WTC11 (cell line): ENCODE measurements around the gene ARHGAP26. TPM values are rescaled to one million over a fixed set of nuclear protein-coding genes. Genes with fewer than 3 reads are reported as not detected.

Experiments
- ATAC-seq: fragments of 200-7000 bp; cut with Tn5 transposase; 2 replicates; pipeline ENCODE4 v1.10.0; 2021; ENCODE audit warnings: mild to moderate bottlenecking, moderate library complexity
- CTCF ChIA-PET: fragments of 300-600 bp; sonication (Branson Sonifier 250); formaldehyde crosslinking; loops from one replicate; lab custom pipeline; 2021; ENCODE audit warnings: antibody characterized with exemption; lab: Charles Lee
- POLR2A ChIA-PET: fragments of 350-600 bp; sonication (Branson Sonifier 250); formaldehyde crosslinking; loops from one replicate; lab custom pipeline; 2021; ENCODE audit warnings: antibody characterized with exemption; lab: Charles Lee
- DNase-seq: peaks from one replicate; pipeline ENCODE4 v3.0.0; 2021; ENCODE audit warnings: low spot score
- H3K27ac Mint-ChIP-seq: 2 replicates; pipeline ENCODE4 v1.8.0; 2021; ENCODE audit warnings: mixed read lengths
- H3K27me3 Mint-ChIP-seq: 2 replicates; pipeline ENCODE4 v1.8.0; 2021; ENCODE audit warnings: low read depth, mild to moderate bottlenecking, moderate library complexity, mixed read lengths
- H3K36me3 Mint-ChIP-seq: 2 replicates; pipeline ENCODE4 v1.8.0; 2021; ENCODE audit warnings: mixed read lengths
- H3K4me1 Mint-ChIP-seq: 2 replicates; pipeline ENCODE4 v1.8.0; 2022; ENCODE audit warnings: mixed read lengths
- H3K4me3 Mint-ChIP-seq: 2 replicates; pipeline ENCODE4 v1.8.0; 2021; ENCODE audit warnings: mild to moderate bottlenecking, moderate library complexity, mixed read lengths
- H3K9me3 Mint-ChIP-seq: 2 replicates; pipeline ENCODE4 v1.8.0; 2021; ENCODE audit warnings: mixed read lengths
- CBFB ChIP-seq: sonication (generic); formaldehyde crosslinking; IDR thresholded peaks from 2 replicates; pipeline ENCODE4 v1.8.1; 2022; ENCODE audit warnings: mild to moderate bottlenecking, low read depth, missing genetic modification reagents
- FOXP1 ChIP-seq: sonication (generic); formaldehyde crosslinking; IDR thresholded peaks from 2 replicates; pipeline ENCODE4 v1.8.0; 2022; ENCODE audit warnings: missing genetic modification reagents, mild to moderate bottlenecking, moderate library complexity, borderline replicate concordance
- HMGA2 ChIP-seq: fragments of 250-450 bp; sonication (Bioruptor Pico); IDR thresholded peaks from 2 replicates; pipeline ENCODE4 v1.4.0; 2021; ENCODE audit warnings: mild to moderate bottlenecking, moderate library complexity
- NFYB ChIP-seq: sonication (generic); formaldehyde crosslinking; conservative IDR thresholded peaks from 2 replicates; pipeline ENCODE4 v1.8.0; 2022; ENCODE audit warnings: low read depth, missing genetic modification reagents
- OVOL2 ChIP-seq: fragments of 250-450 bp; sonication (Bioruptor Pico); IDR thresholded peaks from 2 replicates; pipeline ENCODE4 v1.9.0; 2021; ENCODE audit warnings: mild to moderate bottlenecking, borderline replicate concordance
- RORB ChIP-seq: fragments of 250-450 bp; sonication (Bioruptor Pico); IDR thresholded peaks from 2 replicates; pipeline ENCODE4 v1.9.0; 2021; ENCODE audit warnings: mild to moderate bottlenecking
- TCF7 ChIP-seq: sonication (generic); formaldehyde crosslinking; IDR thresholded peaks from 2 replicates; pipeline ENCODE4 v1.8.0; 2022; ENCODE audit warnings: mild to moderate bottlenecking, low read depth, missing genetic modification reagents, moderate library complexity
- TEAD4 ChIP-seq: sonication (generic); formaldehyde crosslinking; IDR thresholded peaks from 2 replicates; pipeline ENCODE4 v1.8.0; 2022; ENCODE audit warnings: mild to moderate bottlenecking, missing genetic modification reagents
- ZNF232 ChIP-seq: sonication (generic); formaldehyde crosslinking; IDR thresholded peaks from 2 replicates; pipeline ENCODE4 v1.8.0; 2022; ENCODE audit warnings: mild to moderate bottlenecking, missing genetic modification reagents
- ZNF671 ChIP-seq: fragments of 250-450 bp; sonication (Bioruptor Pico); IDR thresholded peaks from 2 replicates; pipeline ENCODE4 v1.8.0; 2021; ENCODE audit warnings: mild to moderate bottlenecking
- total RNA-seq: library from RNA; stranded (reverse); gene quantifications from 3 replicates; pipeline ENCODE4 v1.2.3, GENCODE V29; 2021
- TF ChIP-seq, protein P1 (sequence below): sonication (generic); formaldehyde crosslinking; IDR thresholded peaks from 2 replicates; pipeline ENCODE4 v1.8.0; 2022; ENCODE audit warnings: mild to moderate bottlenecking, missing genetic modification reagents
- TF ChIP-seq, protein P2 (sequence below): sonication (generic); formaldehyde crosslinking; IDR thresholded peaks from 2 replicates; pipeline ENCODE4 v1.8.1; 2022; ENCODE audit warnings: low read depth, mild to moderate bottlenecking, moderate library complexity, missing genetic modification reagents, borderline replicate concordance
- TF ChIP-seq, protein P3 (sequence below): sonication (generic); formaldehyde crosslinking; IDR thresholded peaks from 2 replicates; pipeline ENCODE4 v1.8.0; 2022; ENCODE audit warnings: mild to moderate bottlenecking, missing genetic modification reagents
- TF ChIP-seq, protein P4 (sequence below): sonication (generic); formaldehyde crosslinking; IDR thresholded peaks from 2 replicates; pipeline ENCODE4 v1.8.0; 2023; ENCODE audit warnings: mild to moderate bottlenecking, missing genetic modification reagents
- TF ChIP-seq, protein P5 (sequence below): sonication (generic); formaldehyde crosslinking; IDR thresholded peaks from 2 replicates; pipeline ENCODE4 v1.8.1; 2023; ENCODE audit warnings: mild to moderate bottlenecking, missing genetic modification reagents
- TF ChIP-seq, protein P6 (sequence below): fragments of 250-450 bp; sonication (Bioruptor Pico); IDR thresholded peaks from 2 replicates; pipeline ENCODE4 v1.9.0; 2021; ENCODE audit warnings: moderate library complexity, mild to moderate bottlenecking, inconsistent platforms, borderline replicate concordance

The ARHGAP26 gene
- total RNA-seq, 1 experiment from 2014 or later = 22.3 TPM

DNA sequence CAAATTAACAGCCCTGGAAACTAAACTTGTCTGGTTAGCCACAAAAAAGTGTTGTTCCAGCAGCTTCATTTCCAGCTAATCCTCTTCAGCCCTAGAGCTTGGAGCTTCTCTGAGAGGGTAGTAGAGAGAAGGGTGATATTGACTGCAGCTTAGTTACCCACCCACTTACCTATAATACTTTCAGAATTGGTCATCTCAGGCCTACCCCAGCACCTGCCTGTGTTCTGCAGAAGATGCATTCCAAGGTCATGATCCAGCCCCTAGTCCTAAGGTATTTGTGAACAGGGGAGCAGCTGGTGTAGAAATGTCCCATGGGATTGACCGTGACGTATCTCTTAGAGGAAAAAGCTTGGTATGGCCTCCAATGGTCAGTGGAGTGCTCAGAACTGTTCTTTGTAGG, 344.3 kb downstream of the ARHGAP26 start:
- ATAC-seq (no peak), DNase-seq (no peak)
- ChIA-PET POLR2A (no interaction called here), CTCF (interaction anchor here (0.8 kb wide), 1 partner anchor 9 kb away, joined by 3 read pairs; no protein-coding TSS in a partner anchor)
- H3K36me3 Mint-ChIP-seq = no peaks in the 10 kb centered on the region
- H3K9me3 Mint-ChIP-seq = no peaks in the 10 kb centered on the region
- no peaks in the 10 kb centered on the region for H3K27me3 Mint-ChIP-seq
- no peak overlapping the region for H3K4me3 Mint-ChIP-seq
- H3K4me1 Mint-ChIP-seq = peaks cover 40% of the 10 kb centered on the region
- H3K27ac Mint-ChIP-seq = no peak overlapping the region
- TF ChIP-seq, protein P1, sequence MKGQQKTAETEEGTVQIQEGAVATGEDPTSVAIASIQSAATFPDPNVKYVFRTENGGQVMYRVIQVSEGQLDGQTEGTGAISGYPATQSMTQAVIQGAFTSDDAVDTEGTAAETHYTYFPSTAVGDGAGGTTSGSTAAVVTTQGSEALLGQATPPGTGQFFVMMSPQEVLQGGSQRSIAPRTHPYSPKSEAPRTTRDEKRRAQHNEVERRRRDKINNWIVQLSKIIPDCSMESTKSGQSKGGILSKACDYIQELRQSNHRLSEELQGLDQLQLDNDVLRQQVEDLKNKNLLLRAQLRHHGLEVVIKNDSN = no peak
- TF ChIP-seq, protein P2, sequence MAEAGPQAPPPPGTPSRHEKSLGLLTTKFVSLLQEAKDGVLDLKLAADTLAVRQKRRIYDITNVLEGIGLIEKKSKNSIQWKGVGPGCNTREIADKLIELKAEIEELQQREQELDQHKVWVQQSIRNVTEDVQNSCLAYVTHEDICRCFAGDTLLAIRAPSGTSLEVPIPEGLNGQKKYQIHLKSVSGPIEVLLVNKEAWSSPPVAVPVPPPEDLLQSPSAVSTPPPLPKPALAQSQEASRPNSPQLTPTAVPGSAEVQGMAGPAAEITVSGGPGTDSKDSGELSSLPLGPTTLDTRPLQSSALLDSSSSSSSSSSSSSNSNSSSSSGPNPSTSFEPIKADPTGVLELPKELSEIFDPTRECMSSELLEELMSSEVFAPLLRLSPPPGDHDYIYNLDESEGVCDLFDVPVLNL (CRISPR knock-in tag) = no peak
- TF ChIP-seq NFYB (no peak), HMGA2 (CRISPR knock-in tag) (no peak), ZNF232 (CRISPR knock-in tag) (no peak)
- TF ChIP-seq, protein P3, sequence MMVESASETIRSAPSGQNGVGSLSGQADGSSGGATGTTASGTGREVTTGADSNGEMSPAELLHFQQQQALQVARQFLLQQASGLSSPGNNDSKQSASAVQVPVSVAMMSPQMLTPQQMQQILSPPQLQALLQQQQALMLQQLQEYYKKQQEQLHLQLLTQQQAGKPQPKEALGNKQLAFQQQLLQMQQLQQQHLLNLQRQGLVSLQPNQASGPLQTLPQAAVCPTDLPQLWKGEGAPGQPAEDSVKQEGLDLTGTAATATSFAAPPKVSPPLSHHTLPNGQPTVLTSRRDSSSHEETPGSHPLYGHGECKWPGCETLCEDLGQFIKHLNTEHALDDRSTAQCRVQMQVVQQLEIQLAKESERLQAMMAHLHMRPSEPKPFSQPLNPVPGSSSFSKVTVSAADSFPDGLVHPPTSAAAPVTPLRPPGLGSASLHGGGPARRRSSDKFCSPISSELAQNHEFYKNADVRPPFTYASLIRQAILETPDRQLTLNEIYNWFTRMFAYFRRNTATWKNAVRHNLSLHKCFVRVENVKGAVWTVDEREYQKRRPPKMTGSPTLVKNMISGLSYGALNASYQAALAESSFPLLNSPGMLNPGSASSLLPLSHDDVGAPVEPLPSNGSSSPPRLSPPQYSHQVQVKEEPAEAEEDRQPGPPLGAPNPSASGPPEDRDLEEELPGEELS (CRISPR knock-in tag) = no peak

DNA sequence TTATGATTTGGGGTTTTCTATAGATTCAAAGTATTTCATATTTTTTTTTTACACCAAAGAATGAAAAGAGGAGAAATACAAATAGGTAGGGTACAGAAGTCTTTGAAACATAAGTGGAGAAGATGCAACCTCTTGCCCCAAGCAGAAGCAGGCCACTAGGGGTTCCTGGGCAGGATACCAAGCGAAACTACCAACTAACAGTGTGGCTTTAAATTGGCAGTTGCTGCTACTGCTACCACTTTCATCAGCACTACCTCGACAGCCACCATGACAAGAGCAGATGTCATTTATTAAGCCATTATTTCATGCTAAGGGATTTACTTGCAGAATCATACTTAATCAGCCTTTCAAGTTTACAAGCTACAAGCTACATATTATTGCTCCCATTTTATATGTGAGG, 345.2 kb downstream of the ARHGAP26 start:
- no peak overlapping the region for H3K27ac Mint-ChIP-seq
- H3K36me3 Mint-ChIP-seq = no peaks in the 10 kb centered on the region
- peaks cover 41% of the 10 kb centered on the region for H3K4me1 Mint-ChIP-seq
- TF ChIP-seq, protein P4, sequence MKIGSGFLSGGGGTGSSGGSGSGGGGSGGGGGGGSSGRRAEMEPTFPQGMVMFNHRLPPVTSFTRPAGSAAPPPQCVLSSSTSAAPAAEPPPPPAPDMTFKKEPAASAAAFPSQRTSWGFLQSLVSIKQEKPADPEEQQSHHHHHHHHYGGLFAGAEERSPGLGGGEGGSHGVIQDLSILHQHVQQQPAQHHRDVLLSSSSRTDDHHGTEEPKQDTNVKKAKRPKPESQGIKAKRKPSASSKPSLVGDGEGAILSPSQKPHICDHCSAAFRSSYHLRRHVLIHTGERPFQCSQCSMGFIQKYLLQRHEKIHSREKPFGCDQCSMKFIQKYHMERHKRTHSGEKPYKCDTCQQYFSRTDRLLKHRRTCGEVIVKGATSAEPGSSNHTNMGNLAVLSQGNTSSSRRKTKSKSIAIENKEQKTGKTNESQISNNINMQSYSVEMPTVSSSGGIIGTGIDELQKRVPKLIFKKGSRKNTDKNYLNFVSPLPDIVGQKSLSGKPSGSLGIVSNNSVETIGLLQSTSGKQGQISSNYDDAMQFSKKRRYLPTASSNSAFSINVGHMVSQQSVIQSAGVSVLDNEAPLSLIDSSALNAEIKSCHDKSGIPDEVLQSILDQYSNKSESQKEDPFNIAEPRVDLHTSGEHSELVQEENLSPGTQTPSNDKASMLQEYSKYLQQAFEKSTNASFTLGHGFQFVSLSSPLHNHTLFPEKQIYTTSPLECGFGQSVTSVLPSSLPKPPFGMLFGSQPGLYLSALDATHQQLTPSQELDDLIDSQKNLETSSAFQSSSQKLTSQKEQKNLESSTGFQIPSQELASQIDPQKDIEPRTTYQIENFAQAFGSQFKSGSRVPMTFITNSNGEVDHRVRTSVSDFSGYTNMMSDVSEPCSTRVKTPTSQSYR (CRISPR knock-in tag) = no peak
- TF ChIP-seq TEAD4 (CRISPR knock-in tag) = no peak
- TF ChIP-seq CBFB (CRISPR knock-in tag) = no peak
- TF ChIP-seq, protein P5, sequence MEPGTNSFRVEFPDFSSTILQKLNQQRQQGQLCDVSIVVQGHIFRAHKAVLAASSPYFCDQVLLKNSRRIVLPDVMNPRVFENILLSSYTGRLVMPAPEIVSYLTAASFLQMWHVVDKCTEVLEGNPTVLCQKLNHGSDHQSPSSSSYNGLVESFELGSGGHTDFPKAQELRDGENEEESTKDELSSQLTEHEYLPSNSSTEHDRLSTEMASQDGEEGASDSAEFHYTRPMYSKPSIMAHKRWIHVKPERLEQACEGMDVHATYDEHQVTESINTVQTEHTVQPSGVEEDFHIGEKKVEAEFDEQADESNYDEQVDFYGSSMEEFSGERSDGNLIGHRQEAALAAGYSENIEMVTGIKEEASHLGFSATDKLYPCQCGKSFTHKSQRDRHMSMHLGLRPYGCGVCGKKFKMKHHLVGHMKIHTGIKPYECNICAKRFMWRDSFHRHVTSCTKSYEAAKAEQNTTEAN (CRISPR knock-in tag) = no peak
- no peak for TF ChIP-seq TCF7 (CRISPR knock-in tag)
- TF ChIP-seq ZNF671 = no peak
- TF ChIP-seq, protein P6, sequence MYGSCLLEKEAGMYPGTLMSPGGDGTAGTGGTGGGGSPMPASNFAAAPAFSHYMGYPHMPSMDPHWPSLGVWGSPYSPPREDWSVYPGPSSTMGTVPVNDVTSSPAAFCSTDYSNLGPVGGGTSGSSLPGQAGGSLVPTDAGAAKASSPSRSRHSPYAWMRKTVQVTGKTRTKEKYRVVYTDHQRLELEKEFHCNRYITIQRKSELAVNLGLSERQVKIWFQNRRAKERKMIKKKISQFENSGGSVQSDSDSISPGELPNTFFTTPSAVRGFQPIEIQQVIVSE (CRISPR knock-in tag) = no peak
- TF ChIP-seq FOXP1 = no peak
- TF ChIP-seq RORB (CRISPR knock-in tag) = no peak
- no peak for TF ChIP-seq OVOL2
- TF ChIP-seq, all 79 proteins: peak for 0
- Mint-ChIP-seq H3K27me3 (no peaks in the 10 kb centered on the region), H3K9me3 (no peaks in the 10 kb centered on the region), H3K4me3 (no peak overlapping the region)
- no peak for ATAC-seq
- CTCF ChIA-PET = no interaction called here
- no peak for DNase-seq
- POLR2A ChIA-PET = no interaction called here
